Measurements from ENCODE around the gene SMARCA4. TPM values are rescaled to one million over a fixed set of nuclear protein-coding genes. Genes with fewer than 3 reads are reported as not detected.

Gene SMARCA4
- total RNA-seq, 4 donors from 2014 or later = 48.0 to 78.2 (median 53.9) TPM

DNA sequence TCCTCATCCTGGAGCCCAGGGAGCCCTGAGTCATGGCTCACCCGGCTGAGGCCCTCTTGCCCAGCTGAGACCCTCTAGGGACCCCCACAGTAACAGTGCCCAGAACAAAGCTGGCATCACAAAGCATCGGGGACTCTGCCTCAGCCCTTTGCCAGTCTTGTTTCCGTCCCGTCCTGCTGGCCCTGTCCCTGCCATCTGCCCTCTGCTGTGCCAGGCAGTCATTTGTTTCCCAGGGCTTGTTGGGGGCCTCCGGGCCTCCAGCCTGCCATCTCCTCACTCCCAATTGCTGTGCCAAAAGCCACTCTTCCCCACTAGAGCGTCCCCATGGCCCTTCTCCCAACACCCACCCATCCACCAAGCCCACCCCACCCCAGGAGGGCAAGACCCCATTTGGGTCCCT, 64.2 kb downstream of the SMARCA4 start:
- Histone ChIP-seq H3K4me1 (no peaks in the 10 kb centered on the region), H3K27me3 (no peaks in the 10 kb centered on the region), H3K4me3 (no peak overlapping the region), H3K27ac (replicated peaks in 1 of 4) (no peak overlapping the region), H3K9me3 (no peaks in the 10 kb centered on the region), H3K36me3 (peaks cover 73 to 100% (median 99%) of the 10 kb centered on the region in 4 donors)
- 88% methylated on average over 5 of the region's 6 CpGs for WGBS
- TF ChIP-seq POLR2AphosphoS5 (IDR thresholded peaks at IDR 0.05) (no peak), EP300 (IDR thresholded peaks at IDR 0.05) (no peak), CTCF (IDR thresholded peaks at IDR 0.05) (no peak), POLR2A (IDR thresholded peaks at IDR 0.05; ENCODE audit: low read depth) (no peak)
- intact Hi-C loops (cut with DNase I) = no loop called here
- DNase-seq (ENCODE audit: extremely low spot score) = no peak

GRCh38 chr19:11025445-11025844, 64.6 kb downstream of the SMARCA4 start:
- Histone ChIP-seq H3K4me1 (no peaks in the 10 kb centered on the region), H3K9me3 (no peaks in the 10 kb centered on the region), H3K27me3 (no peaks in the 10 kb centered on the region), H3K36me3 (peaks cover 76 to 100% (median 99%) of the 10 kb centered on the region in 4 donors), H3K4me3 (no peak overlapping the region), H3K27ac (replicated peaks in 1 of 4) (no peak overlapping the region)
- TF ChIP-seq CTCF (IDR thresholded peaks at IDR 0.05) (no peak), EP300 (IDR thresholded peaks at IDR 0.05) (no peak), POLR2A (IDR thresholded peaks at IDR 0.05; ENCODE audit: low read depth) (no peak), POLR2AphosphoS5 (IDR thresholded peaks at IDR 0.05) (no peak)
- 90% methylated on average over 18 of the region's 18 CpGs for WGBS
- intact Hi-C loops (cut with DNase I) = no loop called here
- no peak for DNase-seq (ENCODE audit: extremely low spot score)

DNA sequence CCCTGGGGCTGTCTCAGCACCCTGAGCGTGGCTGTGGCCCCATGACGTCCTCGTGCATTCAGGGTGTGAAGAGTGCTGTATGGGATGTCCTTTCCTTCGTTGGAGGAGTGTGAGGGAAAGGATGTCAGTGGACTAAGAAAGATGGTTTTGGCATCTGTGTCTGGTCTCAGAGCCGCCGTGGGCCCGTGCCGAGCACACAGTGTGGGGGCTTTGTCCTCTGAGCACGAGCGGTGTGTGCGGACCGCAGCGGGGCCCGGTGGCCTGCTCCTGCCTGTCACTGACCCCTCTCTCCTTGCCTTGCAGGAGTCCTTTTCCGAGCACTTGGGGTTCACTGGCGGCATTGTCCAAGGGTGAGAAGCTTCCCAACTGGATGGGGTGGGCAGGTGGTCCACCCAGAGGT, 65.2 kb downstream of the SMARCA4 start:
- Histone ChIP-seq H3K27me3 (no peaks in the 10 kb centered on the region), H3K4me1 (no peaks in the 10 kb centered on the region), H3K27ac (replicated peaks in 1 of 4) (no peak overlapping the region), H3K36me3 (peaks cover 81 to 100% (median 99%) of the 10 kb centered on the region in 4 donors), H3K4me3 (no peak overlapping the region), H3K9me3 (no peaks in the 10 kb centered on the region)
- TF ChIP-seq CTCF (IDR thresholded peaks at IDR 0.05) (no peak), POLR2AphosphoS5 (IDR thresholded peaks at IDR 0.05) (no peak), POLR2A (IDR thresholded peaks at IDR 0.05; ENCODE audit: low read depth) (no peak), EP300 (IDR thresholded peaks at IDR 0.05) (no peak)
- WGBS = 95% methylated on average over 16 of the region's 16 CpGs
- DNase-seq (ENCODE audit: extremely low spot score) = no peak
- intact Hi-C loops (cut with DNase I) = no loop called here

- Histone ChIP-seq H3K4me1 (no peaks in the 10 kb centered on the region), H3K27ac (replicated peaks in 1 of 4) (no peak overlapping the region), H3K36me3 (peaks cover 78 to 100% (median 99%) of the 10 kb centered on the region in 4 donors), H3K4me3 (no peak overlapping the region), H3K27me3 (no peaks in the 10 kb centered on the region), H3K9me3 (no peaks in the 10 kb centered on the region)
- no peak for TF ChIP-seq EP300 (IDR thresholded peaks at IDR 0.05)
- no peak for TF ChIP-seq POLR2A (IDR thresholded peaks at IDR 0.05; ENCODE audit: low read depth)
- DNase-seq (ENCODE audit: extremely low spot score) = no peak
- 88% methylated on average over 10 of the region's 14 CpGs for WGBS
- intact Hi-C loops (cut with DNase I) = no loop called here
Observed at GRCh38 chr19:11027381-11027780, 66.6 kb downstream of the SMARCA4 start.

- 87% methylated on average over 3 of the region's 4 CpGs for WGBS
- DNase-seq (ENCODE audit: extremely low spot score) = no peak
- Histone ChIP-seq H3K36me3 (peaks cover 70 to 100% (median 99%) of the 10 kb centered on the region in 4 donors), H3K27ac (replicated peaks in 1 of 4) (no peak overlapping the region), H3K4me3 (no peak overlapping the region), H3K4me1 (no peaks in the 10 kb centered on the region), H3K9me3 (no peaks in the 10 kb centered on the region), H3K27me3 (no peaks in the 10 kb centered on the region)
- TF ChIP-seq POLR2AphosphoS5 (IDR thresholded peaks at IDR 0.05) (no peak), POLR2A (IDR thresholded peaks at IDR 0.05; ENCODE audit: low read depth) (no peak), CTCF (IDR thresholded peaks at IDR 0.05) (no peak), EP300 (IDR thresholded peaks at IDR 0.05) (no peak)
- intact Hi-C loops (cut with DNase I) = no loop called here
Observed at GRCh38 chr19:11028146-11028545, 67.3 kb downstream of the SMARCA4 start.

Measured in esophagus muscularis mucosa (tissue), 4 donors.